Panc1 (cell line): Measurements from ENCODE around the gene SCAMP4. TPM values are rescaled to one million over a fixed set of nuclear protein-coding genes. Genes with fewer than 3 reads are reported as not detected.

Experiments
- total RNA-seq: library from RNA; stranded (reverse); gene quantifications from one replicate; pipeline ENCODE4 v1.2.1, GENCODE V29; 2021; ENCODE audit not compliant: unreplicated experiment

Gene SCAMP4
- total RNA-seq, 1 experiment from 2014 or later = 98.4 TPM

Other genes starting within 250 kb of the SCAMP4 start
- 16.5 TPM for gene ONECUT3, start 151.9 kb upstream of the SCAMP4 start, total RNA-seq
- gene ATP8B3, start 93.1 kb upstream of the SCAMP4 start, total RNA-seq = 67.7 TPM
- 52.1 TPM for gene REXO1, start 56.9 kb upstream of the SCAMP4 start, total RNA-seq
- 79.3 TPM for gene KLF16, start 41.8 kb upstream of the SCAMP4 start, total RNA-seq
- 57.1 TPM for gene ABHD17A, start 19.9 kb upstream of the SCAMP4 start, total RNA-seq
- 8.9 TPM for gene ADAT3, start within 50 bp of the SCAMP4 start, total RNA-seq
- 65.8 TPM for gene CSNK1G2, start 35.8 kb downstream of the SCAMP4 start, total RNA-seq
- gene BTBD2, start 110.3 kb downstream of the SCAMP4 start, total RNA-seq = 59.6 TPM
- gene MKNK2, start 145.8 kb downstream of the SCAMP4 start, total RNA-seq = 240 TPM
- 36.3 TPM for gene MOB3A, start 190.9 kb downstream of the SCAMP4 start, total RNA-seq
- gene IZUMO4, start 191.5 kb downstream of the SCAMP4 start, total RNA-seq = 5.4 TPM
- gene AP3D1, start 246.2 kb downstream of the SCAMP4 start, total RNA-seq = 167 TPM